ENCODE measurements around the gene CPHXL. TPM values are rescaled to one million over a fixed set of nuclear protein-coding genes. Genes with fewer than 3 reads are reported as not detected.
A peak's percentile ranks its signal among the peaks of the same experiment; 100 is the strongest.

The CPHXL gene
- total and polyA plus RNA-seq, 2 donors (not counting 1 experiment from before 2014, with no cell fraction given): not detected

DNA sequence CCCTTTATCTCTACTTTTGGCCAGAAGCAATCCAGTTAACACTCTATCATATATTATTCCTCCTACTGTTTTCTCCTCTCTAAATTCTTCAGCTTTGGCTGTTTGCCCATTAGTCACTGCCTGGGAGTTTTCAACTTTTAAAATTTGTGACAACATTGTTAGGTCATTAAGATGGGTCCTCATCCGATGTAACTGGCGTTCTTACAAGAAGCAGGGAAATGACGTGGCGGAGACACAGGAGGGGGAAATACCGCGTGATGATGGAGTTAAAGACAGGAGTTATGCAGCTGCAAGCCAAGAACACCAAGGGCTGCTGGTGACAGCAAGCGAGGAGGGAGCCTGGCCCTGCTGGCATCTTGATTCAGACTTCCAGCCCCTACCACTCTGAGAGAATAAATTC, 34.8 kb upstream of the CPHXL start:
- H2AFZ ChIP-seq (ENCODE audit: low read length): no peak overlapping the region
- no peak overlapping the region for H3K27ac ChIP-seq (ENCODE audit: insufficient read depth, low read length)
- no peaks in the 10 kb centered on the region for H3K79me2 ChIP-seq (ENCODE audit: control insufficient read depth, insufficient read depth, low read length)
- H3K9me3 ChIP-seq (ENCODE audit: control insufficient read depth, insufficient read depth, low read depth, low read length): no peaks in the 10 kb centered on the region
- H3K4me2 ChIP-seq (ENCODE audit: extremely low read depth, insufficient read depth, low read length): no peak overlapping the region
- H3K9ac ChIP-seq (ENCODE audit: insufficient read depth, low read length): no peak overlapping the region
- TF ChIP-seq, protein P1, sequence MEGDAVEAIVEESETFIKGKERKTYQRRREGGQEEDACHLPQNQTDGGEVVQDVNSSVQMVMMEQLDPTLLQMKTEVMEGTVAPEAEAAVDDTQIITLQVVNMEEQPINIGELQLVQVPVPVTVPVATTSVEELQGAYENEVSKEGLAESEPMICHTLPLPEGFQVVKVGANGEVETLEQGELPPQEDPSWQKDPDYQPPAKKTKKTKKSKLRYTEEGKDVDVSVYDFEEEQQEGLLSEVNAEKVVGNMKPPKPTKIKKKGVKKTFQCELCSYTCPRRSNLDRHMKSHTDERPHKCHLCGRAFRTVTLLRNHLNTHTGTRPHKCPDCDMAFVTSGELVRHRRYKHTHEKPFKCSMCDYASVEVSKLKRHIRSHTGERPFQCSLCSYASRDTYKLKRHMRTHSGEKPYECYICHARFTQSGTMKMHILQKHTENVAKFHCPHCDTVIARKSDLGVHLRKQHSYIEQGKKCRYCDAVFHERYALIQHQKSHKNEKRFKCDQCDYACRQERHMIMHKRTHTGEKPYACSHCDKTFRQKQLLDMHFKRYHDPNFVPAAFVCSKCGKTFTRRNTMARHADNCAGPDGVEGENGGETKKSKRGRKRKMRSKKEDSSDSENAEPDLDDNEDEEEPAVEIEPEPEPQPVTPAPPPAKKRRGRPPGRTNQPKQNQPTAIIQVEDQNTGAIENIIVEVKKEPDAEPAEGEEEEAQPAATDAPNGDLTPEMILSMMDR (conservative IDR thresholded peaks at IDR 0.05 in 1 of 2, IDR thresholded peaks at IDR 0.05 in 1 of 2; ENCODE audit: low read depth in 1 of 2, low read length in 2 of 2): no peak
- no peak for TF ChIP-seq EZH2 (IDR thresholded peaks at IDR 0.05; ENCODE audit: low read length, missing control alignments)
- H3K4me1 ChIP-seq (ENCODE audit: control insufficient read depth, extremely low read depth, insufficient read depth, low read length): no peaks in the 10 kb centered on the region
- no peaks in the 10 kb centered on the region for H3K27me3 ChIP-seq (ENCODE audit: control insufficient read depth, insufficient read depth, low read length)
- no peak overlapping the region for H3K4me3 ChIP-seq (replicated peaks in 1 of 4; ENCODE audit: control extremely low read depth in 1 of 4, insufficient read depth in 1 of 4, low read depth in 3 of 4, low read length in 4 of 4)
- DNase-seq (ENCODE audit: low read depth in 2 of 2): peak; percentile 34 to 39
- H3K36me3 ChIP-seq (ENCODE audit: control insufficient read depth, insufficient read depth, low read length): no peaks in the 10 kb centered on the region
- no peaks in the 10 kb centered on the region for H4K20me1 ChIP-seq (ENCODE audit: control insufficient read depth, extremely low read depth, insufficient read depth, low read length)

DNA sequence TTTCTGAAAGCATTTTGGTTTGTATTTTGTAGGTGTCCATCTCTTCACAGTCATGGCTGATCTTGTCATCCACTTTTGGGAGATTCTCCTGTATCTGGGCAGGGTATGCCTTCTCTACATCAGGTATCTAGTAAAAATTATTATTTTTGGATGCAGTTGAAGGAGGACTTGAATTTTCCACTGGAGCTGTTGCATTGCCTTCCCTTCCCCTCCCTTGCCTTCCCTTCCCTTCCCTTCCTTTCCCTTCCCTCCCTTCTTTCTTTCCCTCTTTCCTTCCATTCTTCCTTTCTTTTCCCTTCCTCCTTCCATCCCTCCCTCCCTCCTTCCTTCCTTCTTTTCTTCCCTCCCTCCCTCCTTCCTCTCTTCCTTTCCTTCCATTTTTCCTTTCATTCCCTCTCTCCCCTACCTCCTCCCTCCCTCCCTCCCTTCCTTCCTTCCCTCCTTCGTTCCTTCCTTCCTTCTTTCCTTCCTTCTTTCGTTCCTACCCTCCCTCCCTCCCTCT, 33.8 kb upstream of the CPHXL start:
- TF ChIP-seq, protein P1 (conservative IDR thresholded peaks at IDR 0.05 in 1 of 2, IDR thresholded peaks at IDR 0.05 in 1 of 2; ENCODE audit: low read depth in 1 of 2, low read length in 2 of 2): no peak
- no peak for TF ChIP-seq EZH2 (IDR thresholded peaks at IDR 0.05; ENCODE audit: low read length, missing control alignments)
- no peak for DNase-seq (ENCODE audit: low read depth in 2 of 2)
- Histone ChIP-seq H3K9me3 (ENCODE audit: control insufficient read depth, insufficient read depth, low read depth, low read length) (no peaks in the 10 kb centered on the region), H3K9ac (ENCODE audit: insufficient read depth, low read length) (no peak overlapping the region), H3K36me3 (ENCODE audit: control insufficient read depth, insufficient read depth, low read length) (no peaks in the 10 kb centered on the region), H3K4me3 (replicated peaks in 1 of 4; ENCODE audit: control extremely low read depth in 1 of 4, insufficient read depth in 1 of 4, low read depth in 3 of 4, low read length in 4 of 4) (no peak overlapping the region), H2AFZ (ENCODE audit: low read length) (no peak overlapping the region), H3K4me1 (ENCODE audit: control insufficient read depth, extremely low read depth, insufficient read depth, low read length) (no peaks in the 10 kb centered on the region), H3K27me3 (ENCODE audit: control insufficient read depth, insufficient read depth, low read length) (no peaks in the 10 kb centered on the region), H3K4me2 (ENCODE audit: extremely low read depth, insufficient read depth, low read length) (no peak overlapping the region), H4K20me1 (ENCODE audit: control insufficient read depth, extremely low read depth, insufficient read depth, low read length) (no peaks in the 10 kb centered on the region), H3K27ac (ENCODE audit: insufficient read depth, low read length) (no peak overlapping the region), H3K79me2 (ENCODE audit: control insufficient read depth, insufficient read depth, low read length) (no peaks in the 10 kb centered on the region)

DNA sequence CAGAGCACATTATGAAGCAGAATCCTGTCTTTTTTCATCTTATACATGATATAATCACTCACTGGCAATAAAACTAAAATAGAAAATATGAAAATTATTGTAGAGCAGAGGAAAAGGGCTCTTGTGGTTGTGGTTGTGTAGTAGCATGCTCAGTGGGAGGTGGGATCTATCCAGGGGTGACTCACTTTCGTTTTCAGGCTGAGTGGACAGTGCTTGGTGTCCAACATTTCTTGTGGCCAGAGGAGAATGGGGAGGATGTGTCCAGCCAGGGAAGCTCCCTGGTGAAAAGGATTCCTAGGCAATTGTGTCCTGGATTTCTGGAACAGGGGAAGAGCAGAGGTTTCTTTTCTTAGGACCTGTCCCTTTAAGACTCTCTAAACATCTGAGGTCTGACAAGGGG, 31.9 kb upstream of the CPHXL start:
- no peaks in the 10 kb centered on the region for H3K9me3 ChIP-seq (ENCODE audit: control insufficient read depth, insufficient read depth, low read depth, low read length)
- H3K27me3 ChIP-seq (ENCODE audit: control insufficient read depth, insufficient read depth, low read length): no peaks in the 10 kb centered on the region
- no peak overlapping the region for H3K4me3 ChIP-seq (replicated peaks in 1 of 4; ENCODE audit: control extremely low read depth in 1 of 4, insufficient read depth in 1 of 4, low read depth in 3 of 4, low read length in 4 of 4)
- no peaks in the 10 kb centered on the region for H3K4me1 ChIP-seq (ENCODE audit: control insufficient read depth, extremely low read depth, insufficient read depth, low read length)
- H3K9ac ChIP-seq (ENCODE audit: insufficient read depth, low read length): no peak overlapping the region
- no peak overlapping the region for H3K4me2 ChIP-seq (ENCODE audit: extremely low read depth, insufficient read depth, low read length)
- H3K36me3 ChIP-seq (ENCODE audit: control insufficient read depth, insufficient read depth, low read length): no peaks in the 10 kb centered on the region
- TF ChIP-seq, protein P1 (conservative IDR thresholded peaks at IDR 0.05 in 1 of 2, IDR thresholded peaks at IDR 0.05 in 1 of 2; ENCODE audit: low read depth in 1 of 2, low read length in 2 of 2): no peak
- no peak for TF ChIP-seq EZH2 (IDR thresholded peaks at IDR 0.05; ENCODE audit: low read length, missing control alignments)
- no peak overlapping the region for H2AFZ ChIP-seq (ENCODE audit: low read length)
- peak; percentile 35 to 82 for DNase-seq (ENCODE audit: low read depth in 2 of 2)
- no peaks in the 10 kb centered on the region for H3K79me2 ChIP-seq (ENCODE audit: control insufficient read depth, insufficient read depth, low read length)
- H4K20me1 ChIP-seq (ENCODE audit: control insufficient read depth, extremely low read depth, insufficient read depth, low read length): no peaks in the 10 kb centered on the region
- H3K27ac ChIP-seq (ENCODE audit: insufficient read depth, low read length): no peak overlapping the region

Measured in fibroblast of lung (primary cell).